K562 (cell line): ENCODE data around the gene FTH1. TPM values are rescaled to one million over a fixed set of nuclear protein-coding genes. Genes with fewer than 3 reads are reported as not detected.

Experiments used
- AFF4 ChIP-seq: sonication (generic); formaldehyde crosslinking; IDR thresholded peaks from 2 replicates; pipeline ENCODE4 v1.8.0; 2023; ENCODE audit warnings: mild to moderate bottlenecking, missing genetic modification reagents
- ARID3A ChIP-seq: IDR thresholded peaks from 2 replicates; pipeline ENCODE4 v1.6.1; 2012; ENCODE audit warnings: low read depth, low read length, improper control_type of control experiment, borderline replicate concordance
- BCL6 ChIP-seq: fragments of 250-450 bp; sonication (Bioruptor Pico); IDR thresholded peaks from 2 replicates; pipeline ENCODE4 v1.4.0; 2020
- BRF1 ChIP-seq: IDR thresholded peaks from 3 replicates; pipeline ENCODE4 v1.6.1; 2011; ENCODE audit warnings: borderline replicate concordance, mild to moderate bottlenecking; ENCODE audit not compliant: insufficient read length; ENCODE audit errors: extremely low read depth
- CHD2 ChIP-seq: IDR thresholded peaks from 2 replicates; pipeline ENCODE4 v1.6.1; 2011; ENCODE audit warnings: low read depth, low read length
- HSF4 ChIP-seq: fragments of 250-450 bp; sonication (Bioruptor Pico); IDR thresholded peaks from 2 replicates; pipeline ENCODE4 v2.1.2; 2022; ENCODE audit warnings: mild to moderate bottlenecking, moderate library complexity, borderline replicate concordance
- KDM1A ChIP-seq, 2 experiments: fragments of 450-650 bp; IDR thresholded peaks; 2 replicates each; pipeline ENCODE4 v1.6.1; 2016; ENCODE audit warnings: mild to moderate bottlenecking in 2 of 2
- POLR2A ChIP-seq: fragments of 450-650 bp; conservative IDR thresholded peaks from 2 replicates; pipeline ENCODE4 v1.6.1; 2016
- RFX5 ChIP-seq: IDR thresholded peaks from 2 replicates; pipeline ENCODE4 v1.6.1; 2011; ENCODE audit warnings: low read depth, mild to moderate bottlenecking, improper control_type of control experiment, low read length
- SPI1 ChIP-seq: IDR thresholded peaks from 2 replicates; pipeline ENCODE4 v1.6.1; 2011; ENCODE audit warnings: low read depth, low read length, control low read depth, borderline replicate concordance
- ZBTB1 ChIP-seq: sonication (generic); formaldehyde crosslinking; IDR thresholded peaks from 2 replicates; pipeline ENCODE4 v1.8.1; 2023; ENCODE audit warnings: missing genetic modification reagents, low read depth, mild to moderate bottlenecking, borderline replicate concordance
- ZBTB34 ChIP-seq: fragments of 250-450 bp; sonication (Bioruptor Pico); IDR thresholded peaks from 2 replicates; pipeline ENCODE4 v1.8.0; 2021; ENCODE audit warnings: mild to moderate bottlenecking, moderate library complexity
- ZC3H11A ChIP-seq: IDR thresholded peaks from 2 replicates; pipeline ENCODE4 v1.6.1; 2012; ENCODE audit warnings: low read depth, low read length, improper control_type of control experiment
- ZNF175 ChIP-seq: fragments of 200-800 bp; sonication (Bioruptor generic); IDR thresholded peaks from 2 replicates; pipeline ENCODE4 v1.6.1; 2016; ENCODE audit warnings: low read depth, mild to moderate bottlenecking, missing genetic modification characterization, missing compliant biosample characterization
- ZNF239 ChIP-seq: fragments of 250-450 bp; sonication (Bioruptor Pico); IDR thresholded peaks from 2 replicates; pipeline ENCODE4 v1.4.0; 2020; ENCODE audit warnings: mild to moderate bottlenecking
- ZNF311 ChIP-seq: fragments of 250-450 bp; sonication (Bioruptor Pico); IDR thresholded peaks from 2 replicates; pipeline ENCODE4 v1.4.0; 2020; ENCODE audit warnings: mild to moderate bottlenecking, moderate library complexity
- ZNF444 ChIP-seq: fragments of 250-450 bp; sonication (Bioruptor Pico); IDR thresholded peaks from 2 replicates; pipeline ENCODE4 v1.4.0; 2020; ENCODE audit warnings: mild to moderate bottlenecking, moderate library complexity
- polyA plus RNA-seq, 8 experiments: library from polyadenylated mRNA; depleted of rRNA in 4 of 8; stranded (reverse) in 5 of 8; unstranded in 3 of 8; fragments of >200 nt; fragmentation: Nextera tagmentation in 2 of 8; fragmentation: Illumina TruSeq in 1 of 8; extraction: Ambion mirVana in 2 of 8; extraction: Trizol in 1 of 8; gene quantifications; 2 replicates each; pipeline versions ENCODE4 v1.2.1 to v1.2.3, GENCODE V29; 2011 to 2014; ENCODE audit warnings: inconsistent platforms in 1 of 8, missing spikeins in 1 of 8
- total RNA-seq, 7 experiments: library from RNA; depleted of rRNA in 6 of 7; stranded (reverse); fragments of >200 nt in 6 of 7; fragmentation: Illumina TruSeq in 2 of 7; extraction: Trizol in 2 of 7; gene quantifications; 2 replicates each; pipeline versions ENCODE4 v1.2.1 to v1.2.3, GENCODE V29; 2011 to 2021; ENCODE audit warnings: low replicate concordance in 1 of 7

Gene FTH1
- total and polyA plus RNA-seq, 9 of the 15 experiments (the other 6 are each of a cell fraction or from before 2014, with no cell fraction given): 370 to 3,146 (median 802) TPM

- TF ChIP-seq ARID3A (no peak), RFX5 (no peak), ZBTB1 (CRISPR knock-in tag) (no peak), ZNF175 (CRISPR knock-in tag) (peak; percentile 87), CHD2 (no peak), ZNF311 (no peak), ZBTB34 (no peak), BRF1 (no peak), ZNF444 (CRISPR knock-in tag) (no peak), BCL6 (CRISPR knock-in tag) (no peak), POLR2A (no peak), KDM1A (IDR thresholded peaks at IDR 0.05) (no peak), SPI1 (no peak), HSF4 (CRISPR knock-in tag) (peak; percentile 5; the same call in 1 of the 2 replicates), ZC3H11A (no peak), AFF4 (0 out of 2 replicates have a peak, but pooled peaks have one; percentile 13), ZNF239 (no peak)
Observed at GRCh38 chr11:61972672-61973475, 5.4 kb upstream of the FTH1 start (continued).
